D341Med (cell line): ENCODE results near the gene ZNF598.
"Not testable (repeated sequence)": the region's sequence is repeated elsewhere in the genome, so short reads cannot be mapped to it uniquely, and the experiment has no call there.

Source experiments
- DNase-seq: peaks from one replicate; pipeline ENCODE4 v3.0.0; 2012; ENCODE audit warnings: low spot score

The ZNF598 gene

GRCh38 chr16:1975432-1976215 is 34.0 kb downstream of the ZNF598 start:
- no peak for DNase-seq

- no peak for DNase-seq
These were observed 35.2 kb downstream of the ZNF598 start for GRCh38 chr16:1974157-1975070.

- no peak for DNase-seq
These were observed 36.0 kb downstream of the ZNF598 start for GRCh38 chr16:1973461-1974156.

- no peak for DNase-seq
These were observed 37.1 kb downstream of the ZNF598 start for GRCh38 chr16:1972490-1972877.

- DNase-seq, result peak; percentile 94
These were observed 37.7 kb downstream of the ZNF598 start, which contains the start of gene TBL3 for GRCh38 chr16:1971796-1972489. TBL3 (plus strand) TSS chr16:1972053; CDS start chr16:1972165, 112 bp downstream.

GRCh38 chr16:1968146-1968953 is 41.3 kb downstream of the ZNF598 start:
- DNase-seq, result no peak

- DNase-seq, result no peak
These were observed 43.2 kb downstream of the ZNF598 start, which contains the start of gene RNF151 for GRCh38 chr16:1966460-1966859. RNF151 (plus strand) TSS chr16:1966856; CDS start chr16:1966882, 26 bp downstream.

- no peak for DNase-seq
These were observed 44.1 kb downstream of the ZNF598 start for GRCh38 chr16:1965396-1966001.

GRCh38 chr16:1964506-1965395 is 44.9 kb downstream of the ZNF598 start, which contains the start of gene RPS2:
RPS2 (minus strand) TSS chr16:1964826; CDS start chr16:1964625, 201 bp downstream.
- DNase-seq, result peak; percentile 98

- DNase-seq, result no peak
These were observed 45.7 kb downstream of the ZNF598 start for GRCh38 chr16:1963806-1964505.

GRCh38 chr16:1962161-1963153 is 47.2 kb downstream of the ZNF598 start:
- DNase-seq, result not testable (repeated sequence)

- no peak for DNase-seq
These were observed 48.0 kb downstream of the ZNF598 start for GRCh38 chr16:1961651-1962067.

- peak; percentile 64 for DNase-seq
These were observed 48.7 kb downstream of the ZNF598 start for GRCh38 chr16:1960665-1961630.

- peak; percentile 94 for DNase-seq
These were observed 50.2 kb downstream of the ZNF598 start, which contains the start of gene NDUFB10 for GRCh38 chr16:1959269-1960039. NDUFB10 (plus strand) TSS chr16:1959538; CDS start chr16:1959625, 87 bp downstream.

GRCh38 chr16:1958715-1959268 is 50.8 kb downstream of the ZNF598 start:
- no peak for DNase-seq
